Activated T-cell treated with anti-CD3 and anti-CD28 coated beads, Interleukin-2, amount 50 U/mL, for 4 hours (primary cell): Measurements from ENCODE around the gene S100B. TPM values are rescaled to one million over a fixed set of nuclear protein-coding genes. Genes with fewer than 3 reads are reported as not detected.
"Not testable (repeated sequence)": the region's sequence is repeated elsewhere in the genome, so short reads cannot be mapped to it uniquely, and the experiment has no call there.

ENCODE experiments used
- ATAC-seq, 2 donors: fragments of 200-7000 bp; cut with Tn5 transposase; one replicate each; pipeline ENCODE4 v1.10.0; 2021
- DNase-seq: peaks from one replicate; pipeline ENCODE4 v3.0.0-alpha.2; 2020
- H3K27me3 Mint-ChIP-seq: one replicate; pipeline ENCODE4 v1.8.0; 2021; ENCODE audit warnings: low read depth, mixed read lengths
- H3K36me3 Mint-ChIP-seq: one replicate; pipeline ENCODE4 v1.8.0; 2022; ENCODE audit warnings: mixed read lengths; ENCODE audit not compliant: insufficient read depth
- H3K4me1 Mint-ChIP-seq: one replicate; pipeline ENCODE4 v1.8.0; 2021; ENCODE audit warnings: low read depth, mixed read lengths
- H3K4me3 Mint-ChIP-seq: one replicate; pipeline ENCODE4 v1.8.0; 2021; ENCODE audit warnings: mild to moderate bottlenecking, moderate library complexity, mixed read lengths
- H3K9me3 Mint-ChIP-seq: one replicate; pipeline ENCODE4 v1.8.0; 2021; ENCODE audit warnings: mixed read lengths
- total RNA-seq, 3 donors: library from RNA; stranded (reverse); gene quantifications; one replicate each; pipeline ENCODE4 v1.2.1, GENCODE V29; 2021

S100B gene
- total RNA-seq, 3 donors from 2014 or later = 0.53 to 0.55 TPM; not detected in 1

DNA sequence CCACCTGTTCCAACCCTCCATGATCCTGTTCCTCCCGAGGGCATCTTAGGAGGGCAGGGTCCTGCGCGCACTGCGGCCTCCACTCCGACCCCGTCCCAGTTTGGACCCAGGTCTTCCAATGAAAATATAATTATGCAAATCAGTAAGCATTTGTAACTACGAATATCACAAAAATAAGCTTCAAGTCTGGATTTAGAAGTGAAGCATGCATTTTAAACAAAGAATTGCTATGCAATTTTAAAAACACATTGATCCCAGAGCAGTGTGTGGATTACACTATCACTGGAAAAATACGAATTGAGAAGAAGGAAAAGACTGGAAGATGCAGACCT, 31.3 kb upstream of the S100B start:
- Mint-ChIP-seq H3K36me3 (peaks cover 9% of the 10 kb centered on the region), H3K27me3 (no peaks in the 10 kb centered on the region), H3K9me3 (no peaks in the 10 kb centered on the region), H3K4me1 (peaks cover 73% of the 10 kb centered on the region), H3K4me3 (peak overlapping the region; percentile 96)
- no peak for DNase-seq
- no peak for ATAC-seq

DNA sequence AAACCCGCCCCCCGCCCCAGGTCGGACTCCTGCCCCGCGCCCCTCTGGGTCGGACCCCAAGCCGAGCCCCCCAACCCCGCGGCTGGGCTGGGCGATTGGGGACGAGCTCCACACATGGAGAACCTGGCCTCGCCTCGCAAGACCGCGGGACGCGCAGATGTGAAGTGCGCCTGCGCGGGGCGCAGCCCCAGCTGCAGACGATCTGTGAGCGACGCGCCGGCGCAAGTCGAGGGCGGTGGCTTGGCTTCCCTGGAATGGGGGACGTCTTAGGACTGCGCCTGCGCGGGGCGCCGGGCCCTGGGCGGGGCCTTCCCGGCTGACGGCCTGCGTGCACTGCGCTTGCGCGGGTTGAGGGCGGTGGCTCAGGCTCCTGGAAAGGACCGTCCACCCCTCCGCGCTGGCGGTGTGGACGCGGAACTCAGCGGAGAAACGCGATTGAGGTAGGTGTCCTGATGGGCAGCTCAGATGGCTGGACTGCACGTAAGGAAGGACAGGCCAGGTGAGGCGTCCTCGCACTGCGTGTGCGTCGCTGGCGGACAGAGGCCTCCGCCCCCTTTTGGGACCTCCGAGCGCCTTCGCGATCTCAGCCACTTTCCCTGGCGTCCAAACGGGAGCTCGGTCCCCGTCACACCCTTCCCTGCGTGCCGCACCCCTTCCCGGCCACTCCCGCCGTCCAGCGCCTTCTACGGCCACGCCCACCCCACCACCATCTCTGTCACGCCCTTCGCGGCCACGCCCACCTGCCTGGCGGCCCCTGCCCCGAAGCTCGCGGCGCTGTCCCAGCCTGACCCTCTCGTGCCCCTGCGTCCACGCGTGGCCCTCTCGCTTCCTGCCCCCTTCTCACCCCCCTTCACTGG, 30.7 kb upstream of the S100B start, which contains the start of gene PRMT2:
Gene PRMT2 (plus strand): TSS at position 351 of the 857 bp plus-strand sequence. CDS start 1,278 bp downstream, outside the sequence.
- peaks cover 68% of the 10 kb centered on the region for H3K4me1 Mint-ChIP-seq
- H3K27me3 Mint-ChIP-seq = no peaks in the 10 kb centered on the region
- DNase-seq (peak; percentile 98), ATAC-seq (peak; percentile 82 to 85)
- peak within 1 kb of the TSS; percentile 96 for H3K4me3 Mint-ChIP-seq
- H3K36me3 Mint-ChIP-seq = peaks cover 5% of the 10 kb centered on the region
- no peaks in the 10 kb centered on the region for H3K9me3 Mint-ChIP-seq

GRCh38 chr21:46634966-46635323, 30.1 kb upstream of the S100B start:
- ATAC-seq (peak in 1 of 2 donors; percentile 2), DNase-seq (peak; percentile 28)
- Mint-ChIP-seq H3K36me3 (peaks cover 4% of the 10 kb centered on the region), H3K27me3 (no peaks in the 10 kb centered on the region), H3K4me1 (peaks cover 65% of the 10 kb centered on the region), H3K9me3 (no peaks in the 10 kb centered on the region), H3K4me3 (peak overlapping the region; percentile 96)

DNA sequence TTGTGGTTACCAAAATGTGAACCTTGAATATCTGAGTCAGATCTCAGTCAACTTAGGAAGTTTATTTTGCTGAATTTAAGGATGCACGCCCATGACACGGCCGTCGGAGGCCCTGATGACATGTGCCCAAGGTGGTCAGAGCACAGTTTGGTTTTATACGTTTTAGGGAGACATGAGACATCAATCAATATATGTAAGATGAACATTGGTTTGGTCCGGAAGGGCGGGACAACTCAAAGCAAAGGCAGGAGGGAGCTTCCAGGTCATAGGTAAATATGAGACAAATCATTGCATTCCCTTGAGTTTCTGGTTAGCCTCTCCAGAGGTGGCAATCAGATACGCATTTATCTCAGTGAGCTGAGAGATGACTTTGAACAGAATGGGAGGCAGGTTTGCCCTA, 29.5 kb upstream of the S100B start:
- Mint-ChIP-seq H3K4me3 (peak overlapping the region; percentile 96), H3K27me3 (no peaks in the 10 kb centered on the region), H3K36me3 (no peaks in the 10 kb centered on the region), H3K9me3 (no peaks in the 10 kb centered on the region), H3K4me1 (peaks cover 60% of the 10 kb centered on the region)
- no peak for ATAC-seq
- DNase-seq = no peak

GRCh38 chr21:46633566-46633965, 28.7 kb upstream of the S100B start:
- no peak for ATAC-seq
- no peaks in the 10 kb centered on the region for H3K9me3 Mint-ChIP-seq
- peak overlapping the region; percentile 37 for H3K4me3 Mint-ChIP-seq
- H3K27me3 Mint-ChIP-seq = no peaks in the 10 kb centered on the region
- H3K36me3 Mint-ChIP-seq = no peaks in the 10 kb centered on the region
- no peak for DNase-seq
- peaks cover 52% of the 10 kb centered on the region for H3K4me1 Mint-ChIP-seq

- not testable (repeated sequence) for H3K36me3 Mint-ChIP-seq, ATAC-seq, H3K4me3 Mint-ChIP-seq, H3K9me3 Mint-ChIP-seq, H3K27me3 Mint-ChIP-seq, DNase-seq
- H3K4me1 Mint-ChIP-seq = peaks cover 50% of the 10 kb centered on the region
Measured at GRCh38 chr21:46630915-46631314, 26.0 kb upstream of the S100B start.

DNA sequence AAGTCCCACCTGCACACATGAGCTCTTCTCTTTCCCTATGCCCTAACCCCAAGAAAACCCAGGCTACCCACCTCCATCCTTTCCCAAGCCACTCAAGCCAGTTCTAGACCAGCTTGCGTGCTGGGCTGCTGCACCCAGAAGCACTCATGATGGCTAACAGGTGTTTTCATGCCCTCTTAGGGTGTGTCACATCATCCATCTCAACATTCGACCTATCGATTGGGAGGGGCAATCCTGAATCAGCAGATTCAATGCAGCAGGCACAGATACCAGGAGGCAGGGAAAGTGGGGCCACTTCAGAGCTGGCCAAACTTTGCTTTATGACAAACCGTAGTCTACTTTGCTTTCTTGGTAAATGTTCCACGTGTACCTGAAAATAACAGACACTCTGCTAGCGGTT, 24.0 kb upstream of the S100B start:
- peaks cover 5% of the 10 kb centered on the region for H3K9me3 Mint-ChIP-seq
- no peaks in the 10 kb centered on the region for H3K27me3 Mint-ChIP-seq
- ATAC-seq (no peak), DNase-seq (no peak)
- peaks cover 46% of the 10 kb centered on the region for H3K4me1 Mint-ChIP-seq
- H3K4me3 Mint-ChIP-seq = no peak overlapping the region
- H3K36me3 Mint-ChIP-seq = no peaks in the 10 kb centered on the region

DNA sequence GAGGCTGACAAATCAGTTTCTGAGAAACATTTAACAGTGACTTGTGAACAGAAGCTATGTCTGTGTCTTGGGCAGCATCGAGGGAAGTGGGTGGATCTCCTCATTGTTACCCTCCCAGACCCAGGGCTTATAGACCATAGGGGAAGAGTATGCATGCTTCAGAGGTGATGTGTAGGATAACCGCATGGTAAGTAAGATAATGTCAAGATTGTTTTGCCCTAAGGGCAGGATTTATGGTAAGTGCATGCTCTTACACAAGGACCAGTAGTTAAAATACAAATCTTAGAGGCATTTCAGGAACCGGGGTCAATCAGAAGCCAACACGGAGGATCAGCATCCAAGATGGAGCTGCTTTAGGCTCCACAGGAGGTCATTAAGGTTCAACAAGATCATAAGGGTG, 22.8 kb upstream of the S100B start:
- no peaks in the 10 kb centered on the region for H3K27me3 Mint-ChIP-seq
- ATAC-seq (no peak), DNase-seq (no peak)
- peaks cover 40% of the 10 kb centered on the region for H3K4me1 Mint-ChIP-seq
- no peak overlapping the region for H3K4me3 Mint-ChIP-seq
- peaks cover 5% of the 10 kb centered on the region for H3K9me3 Mint-ChIP-seq
- H3K36me3 Mint-ChIP-seq = no peaks in the 10 kb centered on the region

GRCh38 chr21:46626975-46627501, 22.2 kb upstream of the S100B start:
- no peaks in the 10 kb centered on the region for H3K27me3 Mint-ChIP-seq
- DNase-seq (no peak), ATAC-seq (peak in 1 of 2 donors; percentile 32)
- H3K36me3 Mint-ChIP-seq = no peaks in the 10 kb centered on the region
- H3K4me1 Mint-ChIP-seq = peaks cover 40% of the 10 kb centered on the region
- no peak overlapping the region for H3K4me3 Mint-ChIP-seq
- H3K9me3 Mint-ChIP-seq = peaks cover 5% of the 10 kb centered on the region

DNA sequence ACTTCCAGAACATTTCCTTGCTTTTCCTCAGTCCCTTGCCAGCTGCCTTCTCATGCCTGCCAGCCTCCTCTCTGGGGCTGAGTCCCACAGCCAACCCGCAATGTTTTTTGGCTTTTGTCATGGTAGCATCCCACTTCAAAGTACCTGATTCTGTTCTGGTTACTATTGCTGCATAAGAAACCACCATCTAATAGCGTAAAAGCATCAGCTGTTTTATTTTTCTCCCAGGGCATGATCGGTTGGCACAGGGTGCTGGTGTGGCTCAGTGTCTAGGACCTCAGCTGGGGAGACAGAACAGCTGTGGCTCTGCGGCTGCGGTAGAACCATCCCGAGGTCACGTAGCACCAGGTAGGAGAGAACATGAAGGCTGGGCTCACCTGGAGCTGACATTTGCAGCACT, 21.7 kb upstream of the S100B start:
- peak; percentile 39 to 42 for ATAC-seq
- Mint-ChIP-seq H3K9me3 (peaks cover 5% of the 10 kb centered on the region), H3K27me3 (no peaks in the 10 kb centered on the region), H3K36me3 (no peaks in the 10 kb centered on the region), H3K4me3 (no peak overlapping the region), H3K4me1 (peaks cover 45% of the 10 kb centered on the region)
- no peak for DNase-seq

DNA sequence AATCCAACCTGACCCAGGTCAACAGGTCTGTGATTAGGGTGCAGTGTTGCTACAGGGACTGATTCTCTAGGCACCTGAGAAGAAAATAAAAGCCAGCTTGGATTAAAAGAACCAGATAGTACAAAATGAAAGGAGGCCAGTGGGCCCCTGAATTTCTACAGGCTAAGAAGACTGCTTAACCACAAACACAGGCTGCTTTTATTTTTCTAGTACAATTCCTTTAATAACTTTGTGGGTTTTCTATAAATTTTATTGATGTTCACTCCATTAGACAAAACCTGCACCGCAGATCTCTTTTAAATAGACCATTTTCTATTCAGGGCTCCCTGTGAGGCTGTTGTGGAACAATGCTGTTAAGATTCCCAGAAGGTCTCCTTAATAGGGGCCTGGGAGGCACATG, 20.9 kb upstream of the S100B start:
- peaks cover 5% of the 10 kb centered on the region for H3K9me3 Mint-ChIP-seq
- H3K27me3 Mint-ChIP-seq = no peaks in the 10 kb centered on the region
- ATAC-seq (no peak), DNase-seq (no peak)
- H3K4me3 Mint-ChIP-seq = no peak overlapping the region
- H3K4me1 Mint-ChIP-seq = peaks cover 53% of the 10 kb centered on the region
- H3K36me3 Mint-ChIP-seq = no peaks in the 10 kb centered on the region

- no peak for ATAC-seq
- no peak for DNase-seq
- peaks cover 5% of the 10 kb centered on the region for H3K9me3 Mint-ChIP-seq
- peaks cover 61% of the 10 kb centered on the region for H3K4me1 Mint-ChIP-seq
- H3K36me3 Mint-ChIP-seq = no peaks in the 10 kb centered on the region
- no peak overlapping the region for H3K4me3 Mint-ChIP-seq
- no peaks in the 10 kb centered on the region for H3K27me3 Mint-ChIP-seq
Measured at GRCh38 chr21:46624050-46624449, 19.2 kb upstream of the S100B start.

DNA sequence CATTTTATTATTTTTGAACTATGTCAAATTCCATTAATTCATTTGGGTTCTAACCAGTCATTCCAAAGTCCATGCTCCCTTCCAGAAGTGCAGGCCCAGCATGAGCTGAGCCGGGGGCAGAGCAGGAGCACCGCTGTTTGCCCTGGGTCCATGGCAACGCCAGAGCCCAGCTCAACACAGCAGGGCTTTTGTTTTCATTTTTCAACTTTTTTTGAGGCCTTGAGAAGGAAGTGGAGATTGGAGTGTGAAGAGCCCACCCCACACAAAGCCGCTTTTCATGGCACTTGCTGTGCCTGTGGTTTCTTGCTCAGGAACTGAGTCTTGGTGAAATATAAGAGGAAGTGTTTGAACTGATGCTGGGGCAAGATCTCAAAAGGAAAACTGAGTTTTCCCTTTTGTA, 17.3 kb upstream of the S100B start:
- H3K27me3 Mint-ChIP-seq = no peaks in the 10 kb centered on the region
- H3K4me1 Mint-ChIP-seq = peaks cover 54% of the 10 kb centered on the region
- H3K36me3 Mint-ChIP-seq = no peaks in the 10 kb centered on the region
- ATAC-seq (peak; percentile 58 to 66), DNase-seq (no peak)
- peaks cover 5% of the 10 kb centered on the region for H3K9me3 Mint-ChIP-seq
- peak overlapping the region; percentile 29 for H3K4me3 Mint-ChIP-seq

DNA sequence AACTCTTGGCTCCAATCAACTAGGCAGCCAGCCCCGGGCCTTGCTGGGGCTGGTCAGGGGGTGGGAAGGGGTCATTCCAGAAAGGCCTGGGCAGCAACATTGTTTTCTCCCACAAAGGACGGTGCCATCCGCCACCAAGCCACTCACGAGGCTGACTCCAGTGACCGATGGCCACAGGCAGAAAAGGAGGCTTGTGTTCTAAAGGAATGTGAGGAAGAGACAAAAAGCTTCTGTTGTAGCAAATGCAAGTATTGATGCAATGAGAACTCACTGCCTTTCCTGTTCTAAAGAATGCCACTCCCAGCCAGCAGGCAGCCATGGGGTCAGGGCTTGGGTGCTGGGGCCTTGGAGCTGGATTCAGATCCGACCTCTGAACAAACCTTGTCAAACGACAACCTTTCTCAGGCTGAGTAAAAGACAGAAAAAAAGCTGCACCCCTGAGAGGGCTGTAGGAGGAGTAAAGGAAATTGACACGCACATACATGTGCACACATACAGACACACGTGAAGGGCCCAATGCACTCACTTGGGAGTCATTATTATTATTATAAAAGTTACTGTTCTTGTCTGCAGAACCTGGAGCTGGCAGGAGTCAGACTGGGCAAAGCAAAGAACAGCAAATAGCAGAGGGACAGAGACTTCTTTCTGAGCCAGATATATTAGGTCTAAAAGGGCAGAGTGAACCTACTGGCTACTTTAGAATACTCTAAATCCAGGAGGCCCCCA, 16.7 kb upstream of the S100B start:
- Mint-ChIP-seq H3K4me1 (peaks cover 48% of the 10 kb centered on the region), H3K4me3 (no peak overlapping the region), H3K9me3 (peaks cover 5% of the 10 kb centered on the region), H3K36me3 (no peaks in the 10 kb centered on the region), H3K27me3 (no peaks in the 10 kb centered on the region)
- DNase-seq = no peak
- peak; percentile 68 to 69 for ATAC-seq

- H3K36me3 Mint-ChIP-seq = no peaks in the 10 kb centered on the region
- DNase-seq = no peak
- peaks cover 41% of the 10 kb centered on the region for H3K4me1 Mint-ChIP-seq
- no peak overlapping the region for H3K4me3 Mint-ChIP-seq
- no peak for ATAC-seq
- peaks cover 5% of the 10 kb centered on the region for H3K9me3 Mint-ChIP-seq
- H3K27me3 Mint-ChIP-seq = no peaks in the 10 kb centered on the region
Measured at GRCh38 chr21:46620846-46621245, 16.0 kb upstream of the S100B start.
